HepG2 (cell line): ENCODE results near the gene ANXA2.

Source experiments
- ATF7 ChIP-seq, 2 experiments: fragments of 450-650 bp in 1 of 2; sonication (generic) in 1 of 2; formaldehyde crosslinking in 1 of 2; IDR thresholded peaks; 2 replicates each; pipeline versions ENCODE4 v1.4.0 to v1.6.1; 2016 to 2020; ENCODE audit warnings: antibody characterized with exemption in 1 of 2, mild to moderate bottlenecking in 1 of 2, missing genetic modification reagents in 1 of 2
- HIC2 ChIP-seq: sonication (generic); formaldehyde crosslinking; IDR thresholded peaks from 2 replicates; pipeline ENCODE4 v1.9.0; 2022; ENCODE audit warnings: low read depth, missing genetic modification reagents
- PHF8 ChIP-seq: sonication (generic); formaldehyde crosslinking; IDR thresholded peaks from 2 replicates; pipeline ENCODE4 v1.5.0; 2020; ENCODE audit warnings: missing genetic modification reagents
- POLR2A ChIP-seq, 2 experiments: IDR thresholded peaks; 2 replicates each; pipeline ENCODE4 v1.6.1; 2011; ENCODE audit warnings: low read depth in 2 of 2, low read length in 2 of 2, mild to moderate bottlenecking in 1 of 2, moderate library complexity in 1 of 2; ENCODE audit not compliant: insufficient read depth in 1 of 2
- RBM39 ChIP-seq: fragments of 200-400 bp; formaldehyde crosslinking; IDR thresholded peaks from one replicate; pipeline ENCODE4 v1.6.1; 2018; ENCODE audit warnings: antibody characterized with exemption, mild to moderate bottlenecking, low read depth, low read length; ENCODE audit not compliant: poor library complexity, severe bottlenecking
- YY1 ChIP-seq: IDR thresholded peaks from 2 replicates; pipeline ENCODE4 v1.6.1; 2011; ENCODE audit warnings: low read length, low read depth, moderate library complexity, mild to moderate bottlenecking; ENCODE audit not compliant: insufficient read depth, insufficient replicate concordance
- ZNF572 ChIP-seq: sonication (generic); formaldehyde crosslinking; IDR thresholded peaks from 2 replicates; pipeline ENCODE4 v1.5.1; 2020; ENCODE audit warnings: mild to moderate bottlenecking, missing genetic modification reagents
- TF ChIP-seq, protein P1 (sequence below): sonication (generic); formaldehyde crosslinking; IDR thresholded peaks from 2 replicates; pipeline ENCODE4 v1.5.0; 2020; ENCODE audit warnings: mild to moderate bottlenecking, missing genetic modification reagents, moderate library complexity

- TF ChIP-seq PHF8 (CRISPR knock-in tag) (no peak), POLR2A (IDR thresholded peaks at IDR 0.05; ENCODE audit: insufficient read depth in 1 of 2, low read depth in 2 of 2, low read length in 2 of 2) (no peak), HIC2 (CRISPR knock-in tag) (no peak), RBM39 (no peak), ZNF572 (CRISPR knock-in tag) (no peak), YY1 (no peak), ATF7 (IDR thresholded peaks at IDR 0.05) (no peak), ATF7 (CRISPR knock-in tag; IDR thresholded peaks at IDR 0.05) (no peak)
- TF ChIP-seq, protein P1, sequence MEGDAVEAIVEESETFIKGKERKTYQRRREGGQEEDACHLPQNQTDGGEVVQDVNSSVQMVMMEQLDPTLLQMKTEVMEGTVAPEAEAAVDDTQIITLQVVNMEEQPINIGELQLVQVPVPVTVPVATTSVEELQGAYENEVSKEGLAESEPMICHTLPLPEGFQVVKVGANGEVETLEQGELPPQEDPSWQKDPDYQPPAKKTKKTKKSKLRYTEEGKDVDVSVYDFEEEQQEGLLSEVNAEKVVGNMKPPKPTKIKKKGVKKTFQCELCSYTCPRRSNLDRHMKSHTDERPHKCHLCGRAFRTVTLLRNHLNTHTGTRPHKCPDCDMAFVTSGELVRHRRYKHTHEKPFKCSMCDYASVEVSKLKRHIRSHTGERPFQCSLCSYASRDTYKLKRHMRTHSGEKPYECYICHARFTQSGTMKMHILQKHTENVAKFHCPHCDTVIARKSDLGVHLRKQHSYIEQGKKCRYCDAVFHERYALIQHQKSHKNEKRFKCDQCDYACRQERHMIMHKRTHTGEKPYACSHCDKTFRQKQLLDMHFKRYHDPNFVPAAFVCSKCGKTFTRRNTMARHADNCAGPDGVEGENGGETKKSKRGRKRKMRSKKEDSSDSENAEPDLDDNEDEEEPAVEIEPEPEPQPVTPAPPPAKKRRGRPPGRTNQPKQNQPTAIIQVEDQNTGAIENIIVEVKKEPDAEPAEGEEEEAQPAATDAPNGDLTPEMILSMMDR (CRISPR knock-in tag), result no peak
Measured at GRCh38 chr15:60371175-60372051, 26.4 kb downstream of the ANXA2 start.
